ENCODE results near the gene NSUN5. TPM values are rescaled to one million over a fixed set of nuclear protein-coding genes. Genes with fewer than 3 reads are reported as not detected.

NSUN5 gene
- total and polyA plus RNA-seq, 2 experiments from 2014 or later, result 65.6 to 73.4 TPM

DNA sequence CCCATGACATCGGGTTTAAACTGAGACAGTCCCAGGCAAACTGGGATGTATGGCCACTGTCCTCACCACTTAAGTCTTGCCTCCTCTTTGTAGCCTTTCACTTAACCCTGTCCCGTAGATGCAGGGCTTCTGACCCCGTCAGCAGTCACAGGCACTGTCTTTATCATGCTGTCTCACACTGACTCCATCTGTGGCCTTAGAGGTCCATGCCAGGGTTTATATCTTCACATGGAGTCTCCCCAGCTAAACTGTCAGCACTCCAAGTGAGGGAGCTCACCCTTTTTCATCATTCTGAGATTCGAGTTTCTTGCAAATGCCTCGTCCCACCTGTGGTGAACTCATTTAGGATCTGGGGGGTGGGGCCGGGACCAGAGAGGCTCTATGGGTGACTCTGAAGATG, 22.1 kb upstream of the NSUN5 start (continued):
- TF ChIP-seq EZH2phosphoT487 (IDR thresholded peaks at IDR 0.05; ENCODE audit: unreplicated experiment) (no peak), CREB1 (CRISPR knock-in tag; IDR thresholded peaks at IDR 0.05; ENCODE audit: low read depth) (no peak)
- TF ChIP-seq, protein P1, sequence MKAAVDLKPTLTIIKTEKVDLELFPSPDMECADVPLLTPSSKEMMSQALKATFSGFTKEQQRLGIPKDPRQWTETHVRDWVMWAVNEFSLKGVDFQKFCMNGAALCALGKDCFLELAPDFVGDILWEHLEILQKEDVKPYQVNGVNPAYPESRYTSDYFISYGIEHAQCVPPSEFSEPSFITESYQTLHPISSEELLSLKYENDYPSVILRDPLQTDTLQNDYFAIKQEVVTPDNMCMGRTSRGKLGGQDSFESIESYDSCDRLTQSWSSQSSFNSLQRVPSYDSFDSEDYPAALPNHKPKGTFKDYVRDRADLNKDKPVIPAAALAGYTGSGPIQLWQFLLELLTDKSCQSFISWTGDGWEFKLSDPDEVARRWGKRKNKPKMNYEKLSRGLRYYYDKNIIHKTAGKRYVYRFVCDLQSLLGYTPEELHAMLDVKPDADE (IDR thresholded peaks at IDR 0.05), result no peak

DNA sequence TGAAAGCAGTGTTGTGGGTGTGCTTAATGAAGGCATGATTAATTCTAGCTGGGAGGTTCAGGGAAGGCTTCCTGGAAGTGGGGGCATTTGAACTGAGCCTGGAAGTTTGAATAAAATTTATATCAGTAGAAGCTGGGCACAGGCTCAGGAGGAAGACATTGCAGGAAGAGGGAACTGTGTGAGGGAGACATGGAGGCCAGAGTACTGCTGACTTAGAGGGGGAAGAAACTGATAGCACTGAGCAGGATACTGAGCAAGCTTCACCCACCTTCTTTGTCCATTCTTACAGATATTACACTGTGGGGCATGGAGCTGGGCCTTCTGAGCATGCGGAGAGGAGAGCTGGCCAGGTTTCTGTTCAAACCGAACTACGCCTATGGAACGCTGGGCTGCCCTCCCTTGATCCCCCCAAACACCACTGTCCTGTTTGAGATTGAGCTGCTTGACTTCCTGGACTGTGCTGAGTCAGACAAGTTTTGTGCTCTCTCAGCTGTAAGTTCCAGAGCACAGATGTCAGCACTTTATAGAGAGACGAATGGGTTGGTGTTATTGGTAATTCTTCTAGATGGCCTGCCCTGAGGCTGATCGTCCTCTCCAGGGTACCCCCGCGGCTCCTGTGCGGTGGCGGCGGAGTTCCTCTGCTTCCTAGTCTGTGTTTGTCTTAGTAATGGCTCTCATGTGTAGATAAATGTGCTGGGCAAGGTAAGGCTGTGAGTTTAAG, 21.4 kb upstream of the NSUN5 start:
- TF ChIP-seq, protein P2, sequence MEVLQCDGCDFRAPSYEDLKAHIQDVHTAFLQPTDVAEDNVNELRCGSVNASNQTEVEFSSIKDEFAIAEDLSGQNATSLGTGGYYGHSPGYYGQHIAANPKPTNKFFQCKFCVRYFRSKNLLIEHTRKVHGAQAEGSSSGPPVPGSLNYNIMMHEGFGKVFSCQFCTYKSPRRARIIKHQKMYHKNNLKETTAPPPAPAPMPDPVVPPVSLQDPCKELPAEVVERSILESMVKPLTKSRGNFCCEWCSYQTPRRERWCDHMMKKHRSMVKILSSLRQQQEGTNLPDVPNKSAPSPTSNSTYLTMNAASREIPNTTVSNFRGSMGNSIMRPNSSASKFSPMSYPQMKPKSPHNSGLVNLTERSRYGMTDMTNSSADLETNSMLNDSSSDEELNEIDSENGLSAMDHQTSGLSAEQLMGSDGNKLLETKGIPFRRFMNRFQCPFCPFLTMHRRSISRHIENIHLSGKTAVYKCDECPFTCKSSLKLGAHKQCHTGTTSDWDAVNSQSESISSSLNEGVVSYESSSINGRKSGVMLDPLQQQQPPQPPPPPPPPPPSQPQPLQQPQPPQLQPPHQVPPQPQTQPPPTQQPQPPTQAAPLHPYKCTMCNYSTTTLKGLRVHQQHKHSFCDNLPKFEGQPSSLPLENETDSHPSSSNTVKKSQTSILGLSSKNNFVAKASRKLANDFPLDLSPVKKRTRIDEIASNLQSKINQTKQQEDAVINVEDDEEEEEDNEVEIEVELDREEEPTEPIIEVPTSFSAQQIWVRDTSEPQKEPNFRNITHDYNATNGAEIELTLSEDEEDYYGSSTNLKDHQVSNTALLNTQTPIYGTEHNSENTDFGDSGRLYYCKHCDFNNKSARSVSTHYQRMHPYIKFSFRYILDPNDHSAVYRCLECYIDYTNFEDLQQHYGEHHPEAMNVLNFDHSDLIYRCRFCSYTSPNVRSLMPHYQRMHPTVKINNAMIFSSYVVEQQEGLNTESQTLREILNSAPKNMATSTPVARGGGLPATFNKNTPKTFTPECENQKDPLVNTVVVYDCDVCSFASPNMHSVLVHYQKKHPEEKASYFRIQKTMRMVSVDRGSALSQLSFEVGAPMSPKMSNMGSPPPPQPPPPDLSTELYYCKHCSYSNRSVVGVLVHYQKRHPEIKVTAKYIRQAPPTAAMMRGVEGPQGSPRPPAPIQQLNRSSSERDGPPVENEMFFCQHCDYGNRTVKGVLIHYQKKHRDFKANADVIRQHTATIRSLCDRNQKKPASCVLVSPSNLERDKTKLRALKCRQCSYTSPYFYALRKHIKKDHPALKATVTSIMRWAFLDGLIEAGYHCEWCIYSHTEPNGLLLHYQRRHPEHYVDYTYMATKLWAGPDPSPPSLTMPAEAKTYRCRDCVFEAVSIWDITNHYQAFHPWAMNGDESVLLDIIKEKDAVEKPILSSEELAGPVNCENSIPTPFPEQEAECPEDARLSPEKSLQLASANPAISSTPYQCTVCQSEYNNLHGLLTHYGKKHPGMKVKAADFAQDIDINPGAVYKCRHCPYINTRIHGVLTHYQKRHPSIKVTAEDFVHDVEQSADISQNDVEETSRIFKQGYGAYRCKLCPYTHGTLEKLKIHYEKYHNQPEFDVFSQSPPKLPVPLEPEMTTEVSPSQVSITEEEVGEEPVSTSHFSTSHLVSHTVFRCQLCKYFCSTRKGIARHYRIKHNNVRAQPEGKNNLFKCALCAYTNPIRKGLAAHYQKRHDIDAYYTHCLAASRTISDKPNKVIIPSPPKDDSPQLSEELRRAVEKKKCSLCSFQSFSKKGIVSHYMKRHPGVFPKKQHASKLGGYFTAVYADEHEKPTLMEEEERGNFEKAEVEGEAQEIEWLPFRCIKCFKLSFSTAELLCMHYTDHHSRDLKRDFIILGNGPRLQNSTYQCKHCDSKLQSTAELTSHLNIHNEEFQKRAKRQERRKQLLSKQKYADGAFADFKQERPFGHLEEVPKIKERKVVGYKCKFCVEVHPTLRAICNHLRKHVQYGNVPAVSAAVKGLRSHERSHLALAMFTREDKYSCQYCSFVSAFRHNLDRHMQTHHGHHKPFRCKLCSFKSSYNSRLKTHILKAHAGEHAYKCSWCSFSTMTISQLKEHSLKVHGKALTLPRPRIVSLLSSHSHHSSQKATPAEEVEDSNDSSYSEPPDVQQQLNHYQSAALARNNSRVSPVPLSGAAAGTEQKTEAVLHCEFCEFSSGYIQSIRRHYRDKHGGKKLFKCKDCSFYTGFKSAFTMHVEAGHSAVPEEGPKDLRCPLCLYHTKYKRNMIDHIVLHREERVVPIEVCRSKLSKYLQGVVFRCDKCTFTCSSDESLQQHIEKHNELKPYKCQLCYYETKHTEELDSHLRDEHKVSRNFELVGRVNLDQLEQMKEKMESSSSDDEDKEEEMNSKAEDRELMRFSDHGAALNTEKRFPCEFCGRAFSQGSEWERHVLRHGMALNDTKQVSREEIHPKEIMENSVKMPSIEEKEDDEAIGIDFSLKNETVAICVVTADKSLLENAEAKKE (CRISPR knock-in tag; IDR thresholded peaks at IDR 0.05), result no peak
- TF ChIP-seq, protein P1 (IDR thresholded peaks at IDR 0.05), result no peak
- no peak for TF ChIP-seq EZH2 (IDR thresholded peaks at IDR 0.05; ENCODE audit: low read depth, unreplicated experiment)
- TF ChIP-seq EZH2phosphoT487 (IDR thresholded peaks at IDR 0.05; ENCODE audit: unreplicated experiment), result no peak
- TF ChIP-seq ZNF331 (CRISPR knock-in tag; IDR thresholded peaks at IDR 0.05; ENCODE audit: low read depth), result no peak
- TF ChIP-seq STAT1 (IDR thresholded peaks at IDR 0.05; ENCODE audit: unreplicated experiment), result no peak
- TF ChIP-seq NANOG (IDR thresholded peaks at IDR 0.05; ENCODE audit: borderline replicate concordance), result no peak
- TF ChIP-seq CREB1 (CRISPR knock-in tag; IDR thresholded peaks at IDR 0.05; ENCODE audit: low read depth), result no peak
- TF ChIP-seq, protein P3, sequence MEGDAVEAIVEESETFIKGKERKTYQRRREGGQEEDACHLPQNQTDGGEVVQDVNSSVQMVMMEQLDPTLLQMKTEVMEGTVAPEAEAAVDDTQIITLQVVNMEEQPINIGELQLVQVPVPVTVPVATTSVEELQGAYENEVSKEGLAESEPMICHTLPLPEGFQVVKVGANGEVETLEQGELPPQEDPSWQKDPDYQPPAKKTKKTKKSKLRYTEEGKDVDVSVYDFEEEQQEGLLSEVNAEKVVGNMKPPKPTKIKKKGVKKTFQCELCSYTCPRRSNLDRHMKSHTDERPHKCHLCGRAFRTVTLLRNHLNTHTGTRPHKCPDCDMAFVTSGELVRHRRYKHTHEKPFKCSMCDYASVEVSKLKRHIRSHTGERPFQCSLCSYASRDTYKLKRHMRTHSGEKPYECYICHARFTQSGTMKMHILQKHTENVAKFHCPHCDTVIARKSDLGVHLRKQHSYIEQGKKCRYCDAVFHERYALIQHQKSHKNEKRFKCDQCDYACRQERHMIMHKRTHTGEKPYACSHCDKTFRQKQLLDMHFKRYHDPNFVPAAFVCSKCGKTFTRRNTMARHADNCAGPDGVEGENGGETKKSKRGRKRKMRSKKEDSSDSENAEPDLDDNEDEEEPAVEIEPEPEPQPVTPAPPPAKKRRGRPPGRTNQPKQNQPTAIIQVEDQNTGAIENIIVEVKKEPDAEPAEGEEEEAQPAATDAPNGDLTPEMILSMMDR (conservative IDR thresholded peaks at IDR 0.05; ENCODE audit: low read depth in 2 of 2), result no peak
- TF ChIP-seq JUNB (IDR thresholded peaks at IDR 0.05; ENCODE audit: unreplicated experiment), result no peak
- ATAC-seq, result no peak
- no peaks in the 10 kb centered on the region for H3K9me3 Mint-ChIP-seq
- no peaks in the 10 kb centered on the region for H3K36me3 Mint-ChIP-seq (ENCODE audit: low read depth)
- H3K27me3 ChIP-seq (ENCODE audit: insufficient read depth), result no peaks in the 10 kb centered on the region
- no peaks in the 10 kb centered on the region for H3K79me2 ChIP-seq (replicated peaks; ENCODE audit: insufficient read depth)
- no peak overlapping the region for H3K27ac Mint-ChIP-seq
- no peaks in the 10 kb centered on the region for H3F3A ChIP-seq (replicated peaks; ENCODE audit: low read depth)
- 0 out of 2 replicates have a peak, but pooled peaks cover 5% of the 10 kb centered on the region for H3K4me1 ChIP-seq (ENCODE audit: insufficient read depth)
- H3K4me3 Mint-ChIP-seq, result no peak overlapping the region
- DNase-seq (ENCODE audit: low spot score), result no peak
- peaks cover 19% of the 10 kb centered on the region for H3K4me1 Mint-ChIP-seq
- no peak overlapping the region for H3K4me3 ChIP-seq
- H3K27me3 Mint-ChIP-seq (ENCODE audit: insufficient read depth, low read depth, poor library complexity), result peaks cover 10% of the 10 kb centered on the region
- H3K4me2 ChIP-seq, result no peak overlapping the region
- H4K20me1 ChIP-seq (replicated peaks; ENCODE audit: insufficient read depth), result no peaks in the 10 kb centered on the region
- H3K36me3 ChIP-seq (ENCODE audit: insufficient read depth), result no peaks in the 10 kb centered on the region
- no peak overlapping the region for H3K27ac ChIP-seq (ENCODE audit: low read depth)
- H3K9me2 ChIP-seq (ENCODE audit: insufficient read depth), result no peaks in the 10 kb centered on the region
- H2AFZ ChIP-seq, result peak overlapping the region; percentile 82

Measured in GM23338 (cell line).